ENCODE results near the gene ITPR2. TPM values are rescaled to one million over a fixed set of nuclear protein-coding genes. Genes with fewer than 3 reads are reported as not detected.
"Not testable (repeated sequence)": the region's sequence is repeated elsewhere in the genome, so short reads cannot be mapped to it uniquely, and the experiment has no call there.

The ITPR2 gene
- total RNA-seq, 1 donor from 2014 or later, result 12.5 TPM

DNA sequence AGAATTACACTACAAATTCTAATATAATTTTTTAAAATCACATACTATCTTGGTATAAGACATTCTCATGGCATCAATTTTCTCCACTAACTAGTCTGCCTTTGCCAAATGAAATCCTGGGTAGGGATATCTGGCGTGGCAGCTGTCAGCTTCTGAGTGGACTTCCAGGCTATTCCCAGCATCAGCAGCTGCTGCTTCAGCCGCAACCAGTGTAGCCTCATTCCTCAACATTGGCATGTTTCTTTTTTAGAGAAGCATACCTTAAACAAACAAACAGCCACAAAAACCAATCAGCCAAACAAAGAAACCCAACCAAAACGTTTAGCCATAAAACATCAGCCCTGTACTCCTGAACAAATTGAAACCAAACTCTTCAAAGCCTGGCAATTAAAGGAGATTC, 401.8 kb downstream of the ITPR2 start:
- Histone ChIP-seq H3K27me3 (no peaks in the 10 kb centered on the region), H3K4me3 (no peak overlapping the region), H3K36me3 (no peaks in the 10 kb centered on the region), H3K9me3 (no peaks in the 10 kb centered on the region), H3K4me1 (no peaks in the 10 kb centered on the region), H3K27ac (no peak overlapping the region)
- TF ChIP-seq, protein P1, sequence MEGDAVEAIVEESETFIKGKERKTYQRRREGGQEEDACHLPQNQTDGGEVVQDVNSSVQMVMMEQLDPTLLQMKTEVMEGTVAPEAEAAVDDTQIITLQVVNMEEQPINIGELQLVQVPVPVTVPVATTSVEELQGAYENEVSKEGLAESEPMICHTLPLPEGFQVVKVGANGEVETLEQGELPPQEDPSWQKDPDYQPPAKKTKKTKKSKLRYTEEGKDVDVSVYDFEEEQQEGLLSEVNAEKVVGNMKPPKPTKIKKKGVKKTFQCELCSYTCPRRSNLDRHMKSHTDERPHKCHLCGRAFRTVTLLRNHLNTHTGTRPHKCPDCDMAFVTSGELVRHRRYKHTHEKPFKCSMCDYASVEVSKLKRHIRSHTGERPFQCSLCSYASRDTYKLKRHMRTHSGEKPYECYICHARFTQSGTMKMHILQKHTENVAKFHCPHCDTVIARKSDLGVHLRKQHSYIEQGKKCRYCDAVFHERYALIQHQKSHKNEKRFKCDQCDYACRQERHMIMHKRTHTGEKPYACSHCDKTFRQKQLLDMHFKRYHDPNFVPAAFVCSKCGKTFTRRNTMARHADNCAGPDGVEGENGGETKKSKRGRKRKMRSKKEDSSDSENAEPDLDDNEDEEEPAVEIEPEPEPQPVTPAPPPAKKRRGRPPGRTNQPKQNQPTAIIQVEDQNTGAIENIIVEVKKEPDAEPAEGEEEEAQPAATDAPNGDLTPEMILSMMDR (IDR thresholded peaks at IDR 0.05), result no peak
- no peak for DNase-seq (ENCODE audit: low spot score in 2 of 2)
- intact Hi-C loops (cut with DNase I), result no loop called here

GRCh38 chr12:26430596-26430995, 402.4 kb downstream of the ITPR2 start:
- H3K27ac ChIP-seq; intact Hi-C loops (cut with DNase I); H3K4me1 ChIP-seq; H3K27me3 ChIP-seq; DNase-seq (ENCODE audit: low spot score in 2 of 2); H3K4me3 ChIP-seq; H3K36me3 ChIP-seq; H3K9me3 ChIP-seq: not testable (repeated sequence)

- H3K4me3 ChIP-seq, result no peak overlapping the region
- H3K27ac ChIP-seq, result no peak overlapping the region
- TF ChIP-seq, protein P1 (IDR thresholded peaks at IDR 0.05), result no peak
- intact Hi-C loops (cut with DNase I), result no loop called here
- no peaks in the 10 kb centered on the region for H3K36me3 ChIP-seq
- no peak for DNase-seq (ENCODE audit: low spot score in 2 of 2)
- no peaks in the 10 kb centered on the region for H3K4me1 ChIP-seq
- no peaks in the 10 kb centered on the region for H3K9me3 ChIP-seq
- no peaks in the 10 kb centered on the region for H3K27me3 ChIP-seq
Measured at GRCh38 chr12:26429070-26429691, 403.8 kb downstream of the ITPR2 start.

GRCh38 chr12:26428420-26428819, 404.6 kb downstream of the ITPR2 start:
- DNase-seq (ENCODE audit: low spot score in 2 of 2), result no peak
- Histone ChIP-seq H3K4me3 (no peak overlapping the region), H3K9me3 (no peaks in the 10 kb centered on the region), H3K27ac (no peak overlapping the region), H3K36me3 (no peaks in the 10 kb centered on the region), H3K4me1 (no peaks in the 10 kb centered on the region), H3K27me3 (no peaks in the 10 kb centered on the region)
- intact Hi-C loops (cut with DNase I), result no loop called here
- TF ChIP-seq, protein P1 (IDR thresholded peaks at IDR 0.05), result no peak

- H3K36me3 ChIP-seq, result no peaks in the 10 kb centered on the region
- TF ChIP-seq, protein P1 (IDR thresholded peaks at IDR 0.05), result no peak
- H3K9me3 ChIP-seq, result no peaks in the 10 kb centered on the region
- no peak overlapping the region for H3K27ac ChIP-seq
- H3K4me1 ChIP-seq, result no peaks in the 10 kb centered on the region
- H3K4me3 ChIP-seq, result no peak overlapping the region
- no peaks in the 10 kb centered on the region for H3K27me3 ChIP-seq
- no peak for DNase-seq (ENCODE audit: low spot score in 2 of 2)
- intact Hi-C loops (cut with DNase I), result no loop called here
Measured at GRCh38 chr12:26426652-26427051, 406.3 kb downstream of the ITPR2 start.

GRCh38 chr12:26425587-26426260, 407.3 kb downstream of the ITPR2 start:
- Histone ChIP-seq H3K9me3 (no peaks in the 10 kb centered on the region), H3K27ac (no peak overlapping the region), H3K4me1 (no peaks in the 10 kb centered on the region), H3K27me3 (no peaks in the 10 kb centered on the region), H3K36me3 (no peaks in the 10 kb centered on the region), H3K4me3 (no peak overlapping the region)
- intact Hi-C loops (cut with DNase I), result no loop called here
- TF ChIP-seq, protein P1 (IDR thresholded peaks at IDR 0.05), result no peak
- DNase-seq (ENCODE audit: low spot score in 2 of 2), result no peak

Data from ascending aorta (tissue), 2 donors.